Measurements from ENCODE around the gene TGFBR3. TPM values are rescaled to one million over a fixed set of nuclear protein-coding genes. Genes with fewer than 3 reads are reported as not detected.

Gene TGFBR3
- total RNA-seq, 1 donor from 2014 or later = 7.4 TPM

Other genes with a start within 250 kb of the TGFBR3 start
- gene BRDT, start 63.2 kb upstream of the TGFBR3 start, total RNA-seq = not detected in 2 replicates
- gene EPHX4, start 143.8 kb upstream of the TGFBR3 start, total RNA-seq = 0.79 and 0.95 TPM in 2 replicates
- not detected in 2 replicates for gene SETSIP, start 189.3 kb upstream of the TGFBR3 start, total RNA-seq
- 1.0 and 1.1 TPM in 2 replicates for gene BTBD8, start 194.2 kb upstream of the TGFBR3 start, total RNA-seq